Measurements from ENCODE around the gene NEU1.

The NEU1 gene

GRCh38 chr6:31831350-31832215, 31.0 kb downstream of the NEU1 start:
- peak in 1 of 2 experiments; percentile 57 for DNase-seq (ENCODE audit: low read depth in 1 of 2, low spot score in 1 of 2)
- H3K4me3 ChIP-seq (replicated peaks; ENCODE audit: insufficient read depth, low read length), result no peak overlapping the region; the same call in 1 of the 2 replicates
- H3K27me3 ChIP-seq (ENCODE audit: insufficient read depth, poor library complexity, severe bottlenecking), result no peaks in the 10 kb centered on the region
- TF ChIP-seq SPI1 (IDR thresholded peaks at IDR 0.05; ENCODE audit: borderline replicate concordance, low read depth), result no peak
- TF ChIP-seq REST (IDR thresholded peaks at IDR 0.05; ENCODE audit: insufficient replicate concordance, low read depth), result no peak
- TF ChIP-seq GABPA (IDR thresholded peaks at IDR 0.05; ENCODE audit: low read depth), result no peak
- TF ChIP-seq POLR2AphosphoS5 (IDR thresholded peaks at IDR 0.05; ENCODE audit: low read depth), result no peak
- H3K27ac ChIP-seq (replicated peaks), result peak overlapping the region; percentile 97

DNA sequence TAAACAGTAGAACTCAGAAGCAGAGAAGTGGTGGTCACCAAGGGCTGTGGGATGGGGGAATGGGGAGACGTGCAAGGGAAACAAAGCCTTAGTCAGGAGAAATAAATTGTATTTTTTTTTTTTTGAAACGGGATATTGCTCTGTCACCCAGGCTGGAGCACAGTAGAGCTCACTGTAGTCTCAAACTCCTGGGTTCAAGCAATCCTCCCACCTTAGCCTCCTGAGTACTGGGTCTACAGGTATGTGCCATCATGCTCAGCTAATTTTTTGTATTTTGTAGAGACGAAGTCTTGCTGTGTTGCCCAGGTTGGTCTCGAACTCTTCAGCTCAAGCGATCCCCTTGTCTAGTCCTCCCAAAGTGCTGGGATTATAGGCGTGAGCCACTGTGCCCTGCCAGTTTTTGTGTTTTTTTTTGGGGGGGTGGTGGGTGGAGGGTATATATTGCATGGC, 31.7 kb downstream of the NEU1 start:
- DNase-seq (ENCODE audit: low read depth in 1 of 2, low spot score in 1 of 2), result no peak
- no peak for TF ChIP-seq POLR2AphosphoS5 (IDR thresholded peaks at IDR 0.05; ENCODE audit: low read depth)
- no peak for TF ChIP-seq REST (IDR thresholded peaks at IDR 0.05; ENCODE audit: insufficient replicate concordance, low read depth)
- no peak for TF ChIP-seq SPI1 (IDR thresholded peaks at IDR 0.05; ENCODE audit: borderline replicate concordance, low read depth)
- TF ChIP-seq, protein P1, sequence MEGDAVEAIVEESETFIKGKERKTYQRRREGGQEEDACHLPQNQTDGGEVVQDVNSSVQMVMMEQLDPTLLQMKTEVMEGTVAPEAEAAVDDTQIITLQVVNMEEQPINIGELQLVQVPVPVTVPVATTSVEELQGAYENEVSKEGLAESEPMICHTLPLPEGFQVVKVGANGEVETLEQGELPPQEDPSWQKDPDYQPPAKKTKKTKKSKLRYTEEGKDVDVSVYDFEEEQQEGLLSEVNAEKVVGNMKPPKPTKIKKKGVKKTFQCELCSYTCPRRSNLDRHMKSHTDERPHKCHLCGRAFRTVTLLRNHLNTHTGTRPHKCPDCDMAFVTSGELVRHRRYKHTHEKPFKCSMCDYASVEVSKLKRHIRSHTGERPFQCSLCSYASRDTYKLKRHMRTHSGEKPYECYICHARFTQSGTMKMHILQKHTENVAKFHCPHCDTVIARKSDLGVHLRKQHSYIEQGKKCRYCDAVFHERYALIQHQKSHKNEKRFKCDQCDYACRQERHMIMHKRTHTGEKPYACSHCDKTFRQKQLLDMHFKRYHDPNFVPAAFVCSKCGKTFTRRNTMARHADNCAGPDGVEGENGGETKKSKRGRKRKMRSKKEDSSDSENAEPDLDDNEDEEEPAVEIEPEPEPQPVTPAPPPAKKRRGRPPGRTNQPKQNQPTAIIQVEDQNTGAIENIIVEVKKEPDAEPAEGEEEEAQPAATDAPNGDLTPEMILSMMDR (IDR thresholded peaks at IDR 0.05; ENCODE audit: insufficient read depth, low read length), result no peak
- TF ChIP-seq GABPA (IDR thresholded peaks at IDR 0.05; ENCODE audit: low read depth), result no peak
- Histone ChIP-seq H3K27ac (replicated peaks) (peak overlapping the region; percentile 60), H3K4me3 (replicated peaks; ENCODE audit: insufficient read depth, low read length) (peak overlapping the region; percentile 72), H3K27me3 (ENCODE audit: insufficient read depth, poor library complexity, severe bottlenecking) (no peaks in the 10 kb centered on the region)

DNA sequence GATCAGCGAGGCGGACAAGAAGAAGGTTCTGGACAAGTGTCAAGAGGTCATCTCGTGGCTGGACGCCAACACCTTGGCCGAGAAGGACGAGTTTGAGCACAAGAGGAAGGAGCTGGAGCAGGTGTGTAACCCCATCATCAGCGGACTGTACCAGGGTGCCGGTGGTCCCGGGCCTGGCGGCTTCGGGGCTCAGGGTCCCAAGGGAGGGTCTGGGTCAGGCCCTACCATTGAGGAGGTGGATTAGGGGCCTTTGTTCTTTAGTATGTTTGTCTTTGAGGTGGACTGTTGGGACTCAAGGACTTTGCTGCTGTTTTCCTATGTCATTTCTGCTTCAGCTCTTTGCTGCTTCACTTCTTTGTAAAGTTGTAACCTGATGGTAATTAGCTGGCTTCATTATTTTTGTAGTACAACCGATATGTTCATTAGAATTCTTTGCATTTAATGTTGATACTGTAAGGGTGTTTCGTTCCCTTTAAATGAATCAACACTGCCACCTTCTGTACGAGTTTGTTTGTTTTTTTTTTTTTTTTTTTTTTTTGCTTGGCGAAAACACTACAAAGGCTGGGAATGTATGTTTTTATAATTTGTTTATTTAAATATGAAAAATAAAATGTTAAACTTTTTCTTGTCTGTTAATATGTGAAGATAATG, 32.9 kb downstream of the NEU1 start:
- H3K27me3 ChIP-seq (ENCODE audit: insufficient read depth, poor library complexity, severe bottlenecking), result no peaks in the 10 kb centered on the region
- TF ChIP-seq SPI1 (IDR thresholded peaks at IDR 0.05; ENCODE audit: borderline replicate concordance, low read depth) (no peak), REST (IDR thresholded peaks at IDR 0.05; ENCODE audit: insufficient replicate concordance, low read depth) (no peak), POLR2AphosphoS5 (IDR thresholded peaks at IDR 0.05; ENCODE audit: low read depth) (no peak), GABPA (IDR thresholded peaks at IDR 0.05; ENCODE audit: low read depth) (no peak)
- TF ChIP-seq, protein P1 (IDR thresholded peaks at IDR 0.05; ENCODE audit: insufficient read depth, low read length), result no peak
- DNase-seq (ENCODE audit: low read depth in 1 of 2, low spot score in 1 of 2), result no peak
- H3K27ac ChIP-seq (replicated peaks), result peak overlapping the region; percentile 60
- peak overlapping the region; percentile 72 for H3K4me3 ChIP-seq (replicated peaks; ENCODE audit: insufficient read depth, low read length)

All from HL-60 (cell line).